H1 (cell line): ENCODE measurements around the gene ARHGAP1.

Experiments
- EGR1 ChIP-seq: IDR thresholded peaks from 2 replicates; pipeline ENCODE4 v1.6.1; 2011; ENCODE audit warnings: low read depth, low read length, borderline replicate concordance
- EZH2 ChIP-seq: fragments of 200-600 bp; sonication (generic); IDR thresholded peaks from 2 replicates; pipeline ENCODE4 v1.7.1; 2012; ENCODE audit warnings: low read depth, mild to moderate bottlenecking, moderate library complexity, low read length, inconsistent platforms; ENCODE audit not compliant: severe bottlenecking
- POLR2AphosphoS5 ChIP-seq: IDR thresholded peaks from 2 replicates; pipeline ENCODE4 v1.6.1; 2011; ENCODE audit warnings: low read depth, low read length
- SP2 ChIP-seq: IDR thresholded peaks from 2 replicates; pipeline ENCODE4 v1.6.1; 2012; ENCODE audit warnings: mild to moderate bottlenecking, low read length, inconsistent platforms
- TF ChIP-seq, protein P1 (sequence below), 3 experiments: IDR thresholded peaks; 1 replicate in 2 of 3; 2 replicates in 1 of 3; pipeline versions ENCODE4 v1.5.1 to v1.6.1; 2011; ENCODE audit warnings: low read length in 3 of 3, mild to moderate bottlenecking in 3 of 3, inconsistent platforms in 2 of 3, low read depth in 1 of 3, moderate library complexity in 1 of 3; ENCODE audit not compliant: insufficient read depth in 1 of 3; ENCODE audit errors: control extremely low read depth in 1 of 3
- TF ChIP-seq, protein P2 (sequence below): IDR thresholded peaks from 2 replicates; pipeline ENCODE4 v1.6.1; 2012; ENCODE audit warnings: low read length, inconsistent platforms

DNA sequence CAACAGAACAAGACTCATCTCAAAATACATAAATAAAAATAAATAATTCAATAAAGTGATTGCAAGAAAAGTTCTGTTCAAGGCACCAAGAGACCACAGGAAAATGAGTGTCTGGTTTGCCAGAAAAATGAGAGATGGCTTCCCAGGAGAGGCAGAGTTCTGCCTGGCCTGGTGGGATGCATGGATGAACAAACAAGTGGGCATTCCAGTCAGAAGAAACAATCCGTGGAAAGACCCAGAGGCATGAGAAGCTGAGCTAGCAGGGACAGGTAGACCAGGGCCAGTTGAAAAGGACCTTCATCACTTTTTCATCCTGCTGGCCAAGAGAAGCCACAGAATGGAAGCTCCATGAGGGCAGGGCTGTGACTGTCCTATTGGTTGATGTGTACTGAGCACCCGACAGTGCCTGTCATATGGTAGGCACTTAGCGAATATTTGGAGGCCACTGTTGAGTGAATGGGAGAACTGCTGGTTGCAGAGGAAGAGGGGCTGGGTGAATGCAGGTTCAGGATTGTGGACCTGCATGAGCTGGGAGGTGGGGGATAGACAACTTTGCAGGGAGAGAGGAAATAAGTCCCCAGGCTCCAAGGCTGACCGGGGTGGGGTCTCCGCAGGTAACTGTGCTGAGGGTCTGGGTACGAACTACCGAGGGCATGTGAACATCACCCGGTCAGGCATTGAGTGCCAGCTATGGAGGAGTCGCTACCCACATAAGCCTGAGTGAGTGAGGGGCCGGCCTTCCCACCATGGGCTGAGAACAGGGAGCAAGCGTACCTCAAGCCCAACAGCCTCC is 22.3 kb upstream of the ARHGAP1 start:
- TF ChIP-seq, protein P1, sequence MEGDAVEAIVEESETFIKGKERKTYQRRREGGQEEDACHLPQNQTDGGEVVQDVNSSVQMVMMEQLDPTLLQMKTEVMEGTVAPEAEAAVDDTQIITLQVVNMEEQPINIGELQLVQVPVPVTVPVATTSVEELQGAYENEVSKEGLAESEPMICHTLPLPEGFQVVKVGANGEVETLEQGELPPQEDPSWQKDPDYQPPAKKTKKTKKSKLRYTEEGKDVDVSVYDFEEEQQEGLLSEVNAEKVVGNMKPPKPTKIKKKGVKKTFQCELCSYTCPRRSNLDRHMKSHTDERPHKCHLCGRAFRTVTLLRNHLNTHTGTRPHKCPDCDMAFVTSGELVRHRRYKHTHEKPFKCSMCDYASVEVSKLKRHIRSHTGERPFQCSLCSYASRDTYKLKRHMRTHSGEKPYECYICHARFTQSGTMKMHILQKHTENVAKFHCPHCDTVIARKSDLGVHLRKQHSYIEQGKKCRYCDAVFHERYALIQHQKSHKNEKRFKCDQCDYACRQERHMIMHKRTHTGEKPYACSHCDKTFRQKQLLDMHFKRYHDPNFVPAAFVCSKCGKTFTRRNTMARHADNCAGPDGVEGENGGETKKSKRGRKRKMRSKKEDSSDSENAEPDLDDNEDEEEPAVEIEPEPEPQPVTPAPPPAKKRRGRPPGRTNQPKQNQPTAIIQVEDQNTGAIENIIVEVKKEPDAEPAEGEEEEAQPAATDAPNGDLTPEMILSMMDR (IDR thresholded peaks at IDR 0.05; ENCODE audit: control extremely low read depth in 1 of 3, insufficient read depth in 1 of 3, low read depth in 1 of 3, low read length in 3 of 3) = no peak
- no peak for TF ChIP-seq EGR1
- no peak for TF ChIP-seq POLR2AphosphoS5
- TF ChIP-seq SP2 = no peak
- TF ChIP-seq, protein P2, sequence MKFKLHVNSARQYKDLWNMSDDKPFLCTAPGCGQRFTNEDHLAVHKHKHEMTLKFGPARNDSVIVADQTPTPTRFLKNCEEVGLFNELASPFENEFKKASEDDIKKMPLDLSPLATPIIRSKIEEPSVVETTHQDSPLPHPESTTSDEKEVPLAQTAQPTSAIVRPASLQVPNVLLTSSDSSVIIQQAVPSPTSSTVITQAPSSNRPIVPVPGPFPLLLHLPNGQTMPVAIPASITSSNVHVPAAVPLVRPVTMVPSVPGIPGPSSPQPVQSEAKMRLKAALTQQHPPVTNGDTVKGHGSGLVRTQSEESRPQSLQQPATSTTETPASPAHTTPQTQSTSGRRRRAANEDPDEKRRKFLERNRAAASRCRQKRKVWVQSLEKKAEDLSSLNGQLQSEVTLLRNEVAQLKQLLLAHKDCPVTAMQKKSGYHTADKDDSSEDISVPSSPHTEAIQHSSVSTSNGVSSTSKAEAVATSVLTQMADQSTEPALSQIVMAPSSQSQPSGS = no peak
- no peak for TF ChIP-seq EZH2
